GM13976 (cell line): ENCODE data around the gene CTBP1.

Source experiments
- DNase-seq: peaks from one replicate; pipeline ENCODE4 v3.0.0; 2012; ENCODE audit warnings: low spot score
- in situ Hi-C: fragments of 300-500 bp; cut with MboI; formaldehyde crosslinking; loops from one replicate; pipeline ENCODE4 v1.12.0; 2022; ENCODE audit warnings: low sequenced_read_pairs, mixed read lengths, inconsistent platforms; ENCODE audit not compliant: unreplicated experiment
- TF ChIP-seq, protein P1 (sequence below): IDR thresholded peaks from 2 replicates; pipeline ENCODE4 v1.5.1; 2012; ENCODE audit warnings: borderline replicate concordance, mild to moderate bottlenecking; ENCODE audit not compliant: insufficient read depth; ENCODE audit errors: extremely low read depth, missing control alignments, control extremely low read depth

CTBP1 gene

DNA sequence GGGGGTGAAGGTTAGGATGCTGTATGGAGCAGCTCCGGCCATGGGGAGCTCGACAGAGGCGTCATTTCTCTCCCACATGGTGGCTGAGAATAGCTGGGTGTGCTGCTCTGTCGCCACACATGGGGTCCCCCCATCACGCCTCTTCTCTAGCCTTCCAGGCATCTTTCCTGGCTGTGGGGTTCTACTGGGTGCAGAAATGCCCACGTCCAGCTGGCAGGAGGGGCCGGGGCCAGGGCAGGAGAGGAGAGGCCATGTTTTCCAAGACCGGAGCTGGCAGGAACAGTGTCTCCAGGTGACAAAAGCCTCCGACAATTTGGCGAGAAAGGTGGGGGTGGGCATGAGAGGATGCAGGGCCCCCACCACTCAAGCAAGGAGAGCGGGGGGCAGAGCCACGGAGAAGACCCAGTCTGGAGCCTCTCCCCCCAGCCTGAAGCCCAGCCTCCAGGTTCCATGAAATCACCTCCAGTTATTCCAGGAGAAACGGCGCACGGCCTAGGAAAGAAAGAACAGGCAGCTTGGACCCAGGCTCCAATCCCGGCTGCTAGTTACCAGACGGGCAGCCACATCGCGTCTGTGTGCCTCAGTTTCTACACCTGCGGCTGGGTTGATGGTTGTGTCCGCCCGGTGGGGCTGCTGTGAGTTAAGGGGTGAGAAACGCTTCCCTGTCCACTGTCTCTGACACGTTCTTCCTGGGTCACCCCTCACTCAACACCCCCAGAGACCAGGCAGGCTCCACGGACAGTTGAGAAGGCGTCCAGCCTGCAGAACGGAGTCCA lies 49.2 kb downstream of the CTBP1 start:
- no peak for DNase-seq
- TF ChIP-seq, protein P1, sequence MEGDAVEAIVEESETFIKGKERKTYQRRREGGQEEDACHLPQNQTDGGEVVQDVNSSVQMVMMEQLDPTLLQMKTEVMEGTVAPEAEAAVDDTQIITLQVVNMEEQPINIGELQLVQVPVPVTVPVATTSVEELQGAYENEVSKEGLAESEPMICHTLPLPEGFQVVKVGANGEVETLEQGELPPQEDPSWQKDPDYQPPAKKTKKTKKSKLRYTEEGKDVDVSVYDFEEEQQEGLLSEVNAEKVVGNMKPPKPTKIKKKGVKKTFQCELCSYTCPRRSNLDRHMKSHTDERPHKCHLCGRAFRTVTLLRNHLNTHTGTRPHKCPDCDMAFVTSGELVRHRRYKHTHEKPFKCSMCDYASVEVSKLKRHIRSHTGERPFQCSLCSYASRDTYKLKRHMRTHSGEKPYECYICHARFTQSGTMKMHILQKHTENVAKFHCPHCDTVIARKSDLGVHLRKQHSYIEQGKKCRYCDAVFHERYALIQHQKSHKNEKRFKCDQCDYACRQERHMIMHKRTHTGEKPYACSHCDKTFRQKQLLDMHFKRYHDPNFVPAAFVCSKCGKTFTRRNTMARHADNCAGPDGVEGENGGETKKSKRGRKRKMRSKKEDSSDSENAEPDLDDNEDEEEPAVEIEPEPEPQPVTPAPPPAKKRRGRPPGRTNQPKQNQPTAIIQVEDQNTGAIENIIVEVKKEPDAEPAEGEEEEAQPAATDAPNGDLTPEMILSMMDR, result no peak
- in situ Hi-C loops, result no loop called here

DNA sequence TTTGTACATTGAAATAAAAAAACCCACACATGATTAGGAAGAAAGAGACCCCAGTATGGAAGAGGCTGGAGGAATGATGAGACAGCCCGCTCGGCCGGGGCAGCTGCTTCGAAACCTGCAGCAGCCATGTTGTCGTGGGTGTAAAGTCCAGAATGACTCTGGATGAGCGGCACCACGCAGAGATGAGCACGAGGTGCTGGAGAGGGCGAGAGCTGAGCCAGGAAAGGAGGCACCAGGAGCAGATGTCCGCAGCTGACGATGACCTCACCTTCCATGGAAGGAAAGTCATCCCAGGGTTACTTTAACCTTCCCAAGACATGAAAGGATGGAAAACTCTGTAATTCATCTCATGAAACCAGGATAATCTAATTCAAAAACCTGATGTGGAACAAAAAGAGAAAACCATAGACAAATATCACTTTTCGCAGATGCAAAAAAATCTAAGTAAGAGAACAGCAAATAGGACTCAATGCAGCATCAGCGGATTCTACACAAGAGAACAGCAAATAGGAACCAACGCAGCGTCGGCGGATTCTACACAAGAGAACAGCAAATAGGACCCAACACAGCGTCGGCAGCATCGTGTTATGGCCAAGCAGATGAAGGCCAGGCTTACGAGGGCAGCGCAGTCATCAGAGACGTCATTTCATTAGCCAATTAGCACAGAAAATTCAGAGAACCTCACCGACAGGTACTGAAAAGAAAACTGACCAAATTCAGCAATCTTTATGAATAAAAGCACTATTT lies 50.7 kb downstream of the CTBP1 start:
- DNase-seq, result no peak
- TF ChIP-seq, protein P1, result no peak

DNA sequence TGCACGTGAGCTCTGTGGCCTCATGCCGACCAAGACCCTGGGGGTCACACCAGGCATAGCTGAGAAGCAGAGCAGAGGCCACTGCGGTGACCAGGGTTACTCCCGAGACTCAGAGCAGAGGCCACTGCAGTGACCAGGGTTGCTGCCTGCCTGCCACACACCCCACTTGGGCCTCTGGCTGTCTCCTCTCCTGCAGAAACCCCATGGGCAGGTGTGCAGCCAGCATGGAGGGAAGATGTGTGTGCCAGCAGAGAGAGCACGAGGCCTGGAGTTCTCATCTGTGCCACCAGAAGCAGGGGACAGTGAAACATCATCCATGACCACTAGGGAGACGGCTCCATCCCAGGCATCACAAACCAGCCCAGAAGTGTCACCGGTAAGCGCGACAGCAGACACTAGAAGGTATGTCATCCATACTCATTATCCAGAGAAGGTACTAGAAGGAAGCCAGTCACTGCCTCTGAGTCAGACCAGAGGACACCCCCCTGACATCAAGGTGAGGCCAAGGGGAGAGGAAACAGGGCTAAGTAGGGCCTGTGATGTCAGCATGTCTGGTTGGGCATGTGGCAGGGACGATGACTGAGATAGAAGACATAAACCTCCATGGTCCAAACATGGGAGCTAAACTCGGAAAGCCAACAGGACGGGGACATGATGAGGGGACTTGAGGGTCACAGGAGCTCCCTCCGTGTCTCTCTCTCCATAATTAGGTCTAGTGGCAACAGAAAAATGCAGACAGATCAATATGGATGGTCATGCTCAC lies 52.3 kb downstream of the CTBP1 start:
- TF ChIP-seq, protein P1, result no peak
- in situ Hi-C loops, result no loop called here

More for the DNA sequence above, 50.7 kb downstream of the CTBP1 start:
- in situ Hi-C loops, result no loop called here

DNA sequence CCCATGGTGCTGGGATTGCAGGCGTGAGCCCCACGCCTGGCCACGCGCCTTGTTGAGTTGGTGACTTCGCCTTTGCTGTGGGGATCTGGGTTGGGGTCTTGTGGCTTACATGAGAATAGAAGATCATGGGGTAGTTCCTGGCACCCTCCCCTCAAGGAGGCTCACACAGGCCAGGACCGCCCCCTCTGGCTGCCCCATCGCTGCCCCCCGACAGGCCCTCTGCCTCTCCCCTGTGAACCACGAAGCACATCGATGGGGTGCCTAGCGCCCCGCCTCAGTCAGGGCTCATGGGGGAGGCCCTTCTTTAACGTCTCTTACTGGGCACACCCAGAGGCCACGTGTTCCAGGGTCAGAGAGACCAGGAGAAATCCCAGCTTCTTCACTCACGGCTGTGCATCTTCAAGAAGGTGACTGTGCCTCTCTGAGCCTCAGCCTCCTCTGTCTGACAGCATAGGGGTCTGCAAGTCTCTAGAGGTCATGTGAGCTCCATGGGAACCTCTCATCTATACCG lies 53.0 kb downstream of the CTBP1 start:
- in situ Hi-C loops, result no loop called here
- DNase-seq, result no peak
- TF ChIP-seq, protein P1, result no peak

More for the DNA sequence above, 52.3 kb downstream of the CTBP1 start:
- DNase-seq, result peak; percentile 22

DNA sequence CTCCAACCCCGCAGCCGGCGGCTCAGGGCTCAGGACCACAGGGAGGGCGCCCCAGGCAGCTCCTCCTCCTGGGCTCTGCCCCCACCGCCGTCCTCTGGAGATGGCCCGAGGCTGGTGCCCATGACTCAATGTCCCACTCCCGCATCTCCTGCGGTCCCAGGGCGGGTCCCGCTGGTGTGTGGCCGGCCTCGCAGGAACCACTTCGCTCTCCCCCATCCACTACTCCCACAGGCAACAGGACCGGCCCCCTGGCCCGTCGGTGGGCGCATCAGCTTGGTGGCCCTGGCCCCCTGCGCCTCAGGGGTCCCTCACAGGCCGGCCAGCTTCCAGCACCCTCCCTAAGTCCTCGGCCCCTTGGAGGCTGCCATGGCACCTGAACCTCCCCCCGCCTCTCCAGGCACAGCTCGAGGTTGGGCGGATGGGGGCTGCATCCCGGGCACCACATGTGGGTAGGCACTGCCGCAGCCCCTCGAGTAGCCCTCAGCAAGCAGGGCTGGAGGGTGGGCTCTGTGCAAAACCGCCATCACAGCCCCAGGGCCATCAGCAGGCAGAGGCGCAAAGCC lies 53.7 kb downstream of the CTBP1 start:
- TF ChIP-seq, protein P1, result no peak
- DNase-seq, result peak; percentile 20
- in situ Hi-C loops, result no loop called here
